ENCODE data around the gene MGME1. TPM values are rescaled to one million over a fixed set of nuclear protein-coding genes. Genes with fewer than 3 reads are reported as not detected.
A peak's percentile ranks its signal among the peaks of the same experiment; 100 is the strongest.

The MGME1 gene
- total RNA-seq, 4 donors from 2014 or later = 16.1 to 38.0 (median 19.0) TPM

DNA sequence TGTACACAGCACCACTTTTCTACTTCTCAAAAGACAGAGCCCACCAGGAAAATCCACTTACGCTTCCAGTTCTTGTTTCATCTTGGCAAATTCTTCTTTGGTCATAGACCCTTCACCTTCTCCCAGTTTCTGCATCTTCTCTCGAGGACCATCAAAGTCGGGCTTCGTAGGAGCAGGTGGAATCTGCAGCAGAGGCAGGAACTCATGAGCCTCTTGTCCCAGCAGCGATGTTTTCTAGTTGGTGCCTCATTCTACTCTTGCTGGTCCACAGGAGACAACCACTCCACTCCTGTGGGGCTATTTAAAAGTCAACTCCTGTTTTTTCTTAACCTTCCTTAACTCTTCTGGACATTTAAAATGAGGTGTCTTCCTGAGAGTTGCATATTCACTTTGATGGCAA, 14.9 kb upstream of the MGME1 start:
- H3K4me1 ChIP-seq = peaks cover 0 to 26% (median 8%) of the 10 kb centered on the region in 4 donors
- H3K36me3 ChIP-seq = peaks cover 3 to 74% (median 5%) of the 10 kb centered on the region in 3 donors
- H3K9me3 ChIP-seq = no peaks in the 10 kb centered on the region
- TF ChIP-seq, protein P1, sequence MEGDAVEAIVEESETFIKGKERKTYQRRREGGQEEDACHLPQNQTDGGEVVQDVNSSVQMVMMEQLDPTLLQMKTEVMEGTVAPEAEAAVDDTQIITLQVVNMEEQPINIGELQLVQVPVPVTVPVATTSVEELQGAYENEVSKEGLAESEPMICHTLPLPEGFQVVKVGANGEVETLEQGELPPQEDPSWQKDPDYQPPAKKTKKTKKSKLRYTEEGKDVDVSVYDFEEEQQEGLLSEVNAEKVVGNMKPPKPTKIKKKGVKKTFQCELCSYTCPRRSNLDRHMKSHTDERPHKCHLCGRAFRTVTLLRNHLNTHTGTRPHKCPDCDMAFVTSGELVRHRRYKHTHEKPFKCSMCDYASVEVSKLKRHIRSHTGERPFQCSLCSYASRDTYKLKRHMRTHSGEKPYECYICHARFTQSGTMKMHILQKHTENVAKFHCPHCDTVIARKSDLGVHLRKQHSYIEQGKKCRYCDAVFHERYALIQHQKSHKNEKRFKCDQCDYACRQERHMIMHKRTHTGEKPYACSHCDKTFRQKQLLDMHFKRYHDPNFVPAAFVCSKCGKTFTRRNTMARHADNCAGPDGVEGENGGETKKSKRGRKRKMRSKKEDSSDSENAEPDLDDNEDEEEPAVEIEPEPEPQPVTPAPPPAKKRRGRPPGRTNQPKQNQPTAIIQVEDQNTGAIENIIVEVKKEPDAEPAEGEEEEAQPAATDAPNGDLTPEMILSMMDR (IDR thresholded peaks at IDR 0.05) = no peak
- no peak for TF ChIP-seq POLR2A (IDR thresholded peaks at IDR 0.05)
- H3K27me3 ChIP-seq = no peaks in the 10 kb centered on the region
- DNase-seq = no peak
- no peak overlapping the region for H3K27ac ChIP-seq
- H3K4me3 ChIP-seq = no peak overlapping the region

DNA sequence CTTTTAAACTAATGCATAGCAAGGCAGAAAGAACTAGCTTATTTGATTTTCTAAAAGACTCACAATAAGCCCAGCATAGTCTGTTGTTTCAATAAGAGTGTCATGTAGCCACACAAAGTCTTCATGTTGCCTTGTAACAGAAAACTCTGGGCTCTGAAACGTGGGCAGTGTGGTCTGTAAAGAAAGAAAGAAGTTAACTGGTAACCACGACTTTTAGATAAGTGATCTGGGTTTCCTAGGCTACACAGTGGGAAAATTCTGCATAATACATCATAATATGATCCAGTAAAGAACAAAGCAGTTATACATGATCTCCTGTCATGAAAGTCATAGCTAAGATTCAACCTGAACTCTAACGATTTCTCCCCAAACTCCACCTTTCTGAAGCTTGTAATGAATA, 13.5 kb upstream of the MGME1 start:
- Histone ChIP-seq H3K4me1 (peaks cover 0 to 40% (median 18%) of the 10 kb centered on the region in 4 donors), H3K27ac (peak overlapping the region in 1 of 4 donors; percentile 13), H3K27me3 (no peaks in the 10 kb centered on the region), H3K36me3 (peaks cover 0 to 60% (median 3%) of the 10 kb centered on the region in 3 donors), H3K9me3 (no peaks in the 10 kb centered on the region), H3K4me3 (no peak overlapping the region)
- no peak for DNase-seq
- TF ChIP-seq POLR2A (IDR thresholded peaks at IDR 0.05) = no peak
- TF ChIP-seq, protein P1 (IDR thresholded peaks at IDR 0.05) = no peak

DNA sequence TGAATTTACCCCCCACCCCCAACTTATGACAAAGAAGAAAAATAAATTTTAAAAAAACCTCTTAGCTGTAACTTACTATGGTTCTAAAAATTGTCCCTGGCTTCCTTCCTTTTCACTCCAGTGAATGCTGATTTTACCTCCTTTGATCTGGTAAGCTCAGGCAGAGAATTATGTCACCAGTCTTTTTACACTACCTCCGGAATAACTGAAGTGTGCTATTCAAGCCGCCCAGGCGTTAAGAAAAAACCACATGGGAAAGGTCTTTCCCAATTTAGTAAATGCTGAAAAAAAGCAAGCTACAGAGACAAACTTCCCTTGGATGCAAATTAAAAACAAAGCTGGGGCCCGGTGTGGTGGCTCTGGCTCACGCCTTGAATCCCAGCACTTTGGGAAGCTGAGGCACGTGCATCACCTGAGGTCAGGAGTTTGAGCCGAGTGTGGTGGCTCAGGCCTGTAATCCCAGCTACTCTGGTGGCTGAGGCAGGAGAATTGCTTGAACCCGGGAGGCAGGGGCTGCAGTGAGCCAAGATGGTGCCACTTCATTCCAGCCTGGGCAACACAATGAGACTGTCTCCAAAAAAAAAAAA, 12.6 kb upstream of the MGME1 start:
- no peaks in the 10 kb centered on the region for H3K9me3 ChIP-seq
- no peak for DNase-seq
- H3K4me3 ChIP-seq = no peak overlapping the region
- no peak overlapping the region for H3K27ac ChIP-seq
- peaks cover 0 to 49% (median 22%) of the 10 kb centered on the region in 4 donors for H3K4me1 ChIP-seq
- TF ChIP-seq, protein P1 (IDR thresholded peaks at IDR 0.05) = no peak
- no peak for TF ChIP-seq POLR2A (IDR thresholded peaks at IDR 0.05)
- peaks cover 0 to 51% (median 3%) of the 10 kb centered on the region in 3 donors for H3K36me3 ChIP-seq
- no peaks in the 10 kb centered on the region for H3K27me3 ChIP-seq

DNA sequence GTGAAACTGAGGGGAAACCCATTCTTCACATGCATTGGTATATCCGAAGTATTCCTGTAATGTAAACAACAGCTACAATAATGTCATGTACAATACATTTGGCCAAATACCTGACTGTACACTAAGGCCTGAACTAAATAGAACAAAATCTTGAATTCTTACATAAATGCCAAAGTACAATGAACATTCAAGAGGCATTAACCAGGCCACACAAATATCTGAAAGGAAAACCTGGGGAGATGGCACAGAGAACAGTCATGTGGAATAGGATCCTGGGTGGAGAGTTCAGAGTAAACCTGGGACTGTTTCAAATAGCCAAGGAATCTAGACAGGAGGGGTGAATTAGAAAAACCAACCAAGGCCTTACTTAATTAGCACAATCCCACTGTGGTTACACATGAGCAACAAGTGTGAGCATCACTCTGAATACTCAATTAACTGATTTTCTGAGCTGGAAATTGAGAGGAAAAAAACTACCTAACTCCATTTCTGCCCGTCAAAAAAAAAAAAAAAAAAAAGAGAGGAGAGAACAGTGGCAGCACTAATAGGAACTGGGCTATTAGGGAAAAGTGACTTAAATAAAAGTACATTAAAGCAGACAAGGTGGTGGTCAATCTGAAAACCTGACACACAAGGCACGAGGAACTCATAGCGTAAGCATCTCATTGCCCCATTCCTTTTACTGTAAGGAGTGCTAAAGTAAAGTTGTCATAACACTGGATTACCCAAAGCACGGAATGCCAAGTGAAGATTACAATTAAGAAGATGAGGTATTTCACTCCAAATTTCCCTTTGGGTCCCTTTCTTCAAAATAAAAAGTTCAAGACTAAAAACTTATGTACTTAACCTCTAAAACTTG, 11.1 kb upstream of the MGME1 start:
- TF ChIP-seq POLR2A (IDR thresholded peaks at IDR 0.05) = no peak
- H3K4me3 ChIP-seq = no peak overlapping the region
- no peaks in the 10 kb centered on the region for H3K9me3 ChIP-seq
- DNase-seq = no peak
- H3K4me1 ChIP-seq = peaks cover 0 to 64% (median 28%) of the 10 kb centered on the region in 4 donors
- H3K27ac ChIP-seq = peak overlapping the region in 2 of 4 donors; percentile 74 to 79
- H3K36me3 ChIP-seq = peaks cover 0 to 36% (median 3%) of the 10 kb centered on the region in 3 donors
- H3K27me3 ChIP-seq = no peaks in the 10 kb centered on the region

DNA sequence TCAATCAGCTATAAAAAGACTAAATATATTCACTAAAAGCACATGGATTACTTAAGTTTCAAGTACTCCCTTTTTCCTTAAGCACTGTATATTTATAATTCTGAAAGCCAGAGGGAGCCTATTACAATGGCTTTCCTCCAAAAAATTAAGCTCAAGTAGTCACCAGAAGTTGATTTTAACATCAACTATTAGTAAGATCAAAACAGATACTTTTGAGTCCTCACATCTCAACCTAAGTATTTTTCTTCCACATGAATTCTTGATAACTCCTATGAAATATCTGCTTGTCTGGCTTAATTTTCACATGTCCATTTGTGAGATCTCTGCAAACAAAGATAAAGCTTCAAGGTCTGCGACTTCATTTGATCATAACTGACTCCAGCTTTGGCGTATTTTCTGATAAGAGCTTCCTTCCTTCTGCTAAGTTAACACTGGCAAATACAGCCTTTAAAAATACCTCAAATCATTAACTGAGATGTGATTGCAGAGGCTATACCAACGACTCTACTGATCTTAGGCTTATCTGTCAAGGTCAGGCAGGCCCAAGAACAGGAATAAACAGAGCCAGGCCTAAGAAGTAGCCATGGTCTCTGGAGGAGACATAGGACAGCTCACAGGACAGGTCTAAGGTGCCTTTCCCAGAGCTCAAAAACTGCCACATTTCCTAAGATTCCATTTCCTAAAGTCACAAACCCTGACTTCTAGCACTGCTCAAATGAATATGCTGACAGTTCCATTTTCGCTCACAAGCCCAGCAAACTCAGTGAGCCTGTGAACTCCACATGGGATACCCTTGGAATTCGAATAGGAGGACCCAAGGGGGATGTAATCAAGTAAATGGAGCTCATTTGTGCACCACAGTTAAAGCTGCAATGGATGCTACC, 10.2 kb upstream of the MGME1 start:
- H3K27ac ChIP-seq = peak overlapping the region; percentile 21 to 79 (median 64)
- H3K27me3 ChIP-seq = no peaks in the 10 kb centered on the region
- H3K4me3 ChIP-seq = no peak overlapping the region
- H3K36me3 ChIP-seq = peaks cover 0 to 27% (median 3%) of the 10 kb centered on the region in 3 donors
- DNase-seq = no peak
- no peaks in the 10 kb centered on the region for H3K9me3 ChIP-seq
- H3K4me1 ChIP-seq = peaks cover 0 to 72% (median 32%) of the 10 kb centered on the region in 4 donors
- no peak for TF ChIP-seq POLR2A (IDR thresholded peaks at IDR 0.05)
- TF ChIP-seq, protein P1 (IDR thresholded peaks at IDR 0.05) = peak in 2 of 6 experiments; percentile 13 to 36

Measured in Peyer's patch (tissue), 4 donors.